CD4-positive, alpha-beta T cell treated with Interleukin-4 for 1 hour (primary cell): ENCODE results near the gene PDGFRB.
A peak's percentile ranks its signal among the peaks of the same experiment; 100 is the strongest.

Source experiments
- DNase-seq, 2 donors: peaks; one replicate each; pipeline ENCODE4 v3.0.0-alpha.2; 2020 to 2022

Gene PDGFRB

GRCh38 chr5:150143350-150144245 is 12.0 kb downstream of the PDGFRB start:
- DNase-seq: no peak

- DNase-seq: peak in 1 of 2 donors; percentile 64
Measured at GRCh38 chr5:150142959-150143349, 12.7 kb downstream of the PDGFRB start.

- DNase-seq: peak in 1 of 2 donors; percentile 8
Measured at GRCh38 chr5:150142185-150142958, 13.3 kb downstream of the PDGFRB start.

- DNase-seq: no peak
Measured at GRCh38 chr5:150141544-150142184, 14.0 kb downstream of the PDGFRB start.

- DNase-seq: no peak
Measured at GRCh38 chr5:150140830-150141229, 14.8 kb downstream of the PDGFRB start.

GRCh38 chr5:150139334-150139733 is 16.3 kb downstream of the PDGFRB start:
- DNase-seq: no peak

GRCh38 chr5:150138551-150139265 is 16.9 kb downstream of the PDGFRB start:
- DNase-seq: no peak

GRCh38 chr5:150137997-150138396 is 17.6 kb downstream of the PDGFRB start:
- no peak for DNase-seq

GRCh38 chr5:150137168-150137957 is 18.3 kb downstream of the PDGFRB start:
- no peak for DNase-seq

GRCh38 chr5:150136305-150137167 is 19.1 kb downstream of the PDGFRB start:
- DNase-seq: no peak

- no peak for DNase-seq
Measured at GRCh38 chr5:150135557-150136304, 19.9 kb downstream of the PDGFRB start.

GRCh38 chr5:150134198-150134588 is 21.5 kb downstream of the PDGFRB start:
- DNase-seq: no peak

- DNase-seq: no peak
Measured at GRCh38 chr5:150133581-150134197, 22.0 kb downstream of the PDGFRB start.

- DNase-seq: no peak
Measured at GRCh38 chr5:150132740-150133139, 22.9 kb downstream of the PDGFRB start.

GRCh38 chr5:150131978-150132694 is 23.5 kb downstream of the PDGFRB start:
- DNase-seq: peak in 1 of 2 donors; percentile 24

GRCh38 chr5:150131461-150131860 is 24.2 kb downstream of the PDGFRB start:
- DNase-seq: no peak

GRCh38 chr5:150130493-150130922 is 25.1 kb downstream of the PDGFRB start:
- no peak for DNase-seq

- peak; percentile 42 to 55 for DNase-seq
Measured at GRCh38 chr5:150129813-150130492, 25.7 kb downstream of the PDGFRB start.
